K562 (cell line): ENCODE measurements around the gene KRABD2.

Experiments
- CBFB ChIP-seq: sonication (generic); formaldehyde crosslinking; IDR thresholded peaks from 2 replicates; pipeline ENCODE4 v1.4.0; 2020; ENCODE audit warnings: mild to moderate bottlenecking, missing genetic modification reagents
- CBX1 ChIP-seq: sonication (generic); IDR thresholded peaks from 2 replicates; pipeline ENCODE4 v1.6.1; 2016; ENCODE audit warnings: antibody characterized with exemption, low read depth, mild to moderate bottlenecking
- CXXC5 ChIP-seq: fragments of 250-450 bp; sonication (Bioruptor Pico); IDR thresholded peaks from 2 replicates; pipeline ENCODE4 v1.8.0; 2022; ENCODE audit warnings: inconsistent platforms, mild to moderate bottlenecking, moderate library complexity
- ESRRA ChIP-seq: fragments of 450-650 bp; IDR thresholded peaks from 2 replicates; pipeline ENCODE4 v1.6.1; 2014; ENCODE audit warnings: low read depth, mild to moderate bottlenecking, moderate library complexity, borderline replicate concordance
- HES1 ChIP-seq: fragments of 450-650 bp; IDR thresholded peaks from 2 replicates; pipeline ENCODE4 v1.6.1; 2016; ENCODE audit warnings: low read depth, mild to moderate bottlenecking, moderate library complexity
- MYC ChIP-seq, 2 experiments: fragments of 250-450 bp in 1 of 2; sonication (Bioruptor Pico) in 1 of 2; IDR thresholded peaks; 2 replicates each; pipeline versions ENCODE4 v1.5.1 to v1.6.1; 2012 to 2021; ENCODE audit warnings: low read depth in 2 of 2, borderline replicate concordance in 1 of 2, improper control_type of control experiment in 1 of 2, low read length in 1 of 2, mild to moderate bottlenecking in 1 of 2, moderate library complexity in 1 of 2
- RB1 ChIP-seq: fragments of 450-650 bp; IDR thresholded peaks from 2 replicates; pipeline ENCODE4 v1.6.1; 2017; ENCODE audit warnings: low read depth, mild to moderate bottlenecking
- REST ChIP-seq, 2 experiments: fragments of 450-650 bp; formaldehyde crosslinking in 1 of 2; IDR thresholded peaks; 2 replicates each; pipeline versions ENCODE4 v1.4.0 to v1.6.1; 2014 to 2020; ENCODE audit warnings: mild to moderate bottlenecking in 2 of 2, borderline replicate concordance in 1 of 2, low read depth in 1 of 2
- RHOXF2B ChIP-seq: fragments of 250-450 bp; sonication (Bioruptor Pico); conservative IDR thresholded peaks from 2 replicates; pipeline ENCODE4 v1.5.1; 2021
- TAF1 ChIP-seq: IDR thresholded peaks from 2 replicates; pipeline ENCODE4 v1.6.1; 2011; ENCODE audit warnings: mild to moderate bottlenecking, low read length, moderate library complexity; ENCODE audit not compliant: insufficient read depth, control insufficient read depth, severe bottlenecking; ENCODE audit errors: extremely low read depth
- TAF7 ChIP-seq: fragments of 450-650 bp; IDR thresholded peaks from 2 replicates; pipeline ENCODE4 v1.6.1; 2016; ENCODE audit warnings: missing genetic modification characterization, missing compliant biosample characterization
- ZSCAN32 ChIP-seq: fragments of 450-650 bp; formaldehyde crosslinking; IDR thresholded peaks from 2 replicates; pipeline ENCODE4 v1.4.0; 2020; ENCODE audit warnings: mild to moderate bottlenecking, moderate library complexity
- TF ChIP-seq, protein P1 (sequence below): sonication (generic); formaldehyde crosslinking; IDR thresholded peaks from 2 replicates; pipeline ENCODE4 v1.8.0; 2023; ENCODE audit warnings: mild to moderate bottlenecking, missing genetic modification reagents

Gene KRABD2

DNA sequence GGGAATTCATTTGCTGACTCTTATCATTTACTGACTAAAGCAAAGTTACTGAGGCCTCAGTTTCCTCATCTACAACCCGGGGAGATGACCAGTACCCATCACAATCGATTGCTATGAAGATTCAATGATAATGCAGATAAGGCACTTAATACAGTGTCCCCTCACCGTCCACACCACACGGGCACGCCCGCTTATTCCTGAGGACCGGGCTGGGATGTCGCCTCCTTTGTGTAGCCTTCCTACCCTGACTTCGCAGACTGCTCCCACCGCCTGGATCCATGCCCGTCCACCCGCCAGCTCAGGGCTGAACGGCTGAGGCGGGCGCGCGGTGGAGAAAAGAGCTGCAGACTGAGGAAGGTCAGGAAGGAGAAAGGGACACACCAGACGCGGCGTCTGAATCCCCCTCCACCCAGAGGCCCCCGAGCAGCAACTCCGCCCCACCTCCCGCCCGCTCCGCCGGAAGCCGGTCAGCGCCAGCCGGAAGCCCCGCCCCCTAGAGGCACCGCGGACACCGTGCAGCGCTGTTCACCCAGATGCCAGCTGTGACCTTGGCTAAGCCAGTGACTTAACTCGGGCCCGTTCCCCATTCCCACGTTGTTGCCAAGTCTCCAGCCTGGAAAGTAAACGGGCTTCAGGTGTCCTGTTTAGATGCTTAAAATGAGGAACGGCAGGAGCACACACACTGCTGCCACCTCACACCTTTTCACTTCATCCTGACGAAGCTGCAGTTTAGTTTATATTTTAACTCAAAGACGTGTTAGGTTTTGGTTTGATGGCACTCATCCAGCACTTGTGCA lies at the start of gene KRABD2 (continued):
- peak; percentile 60 for TF ChIP-seq REST (IDR thresholded peaks at IDR 0.05; ENCODE audit: borderline replicate concordance)
- peak; percentile 43; the same call in 1 of the 2 replicates for TF ChIP-seq REST (CRISPR knock-in tag; IDR thresholded peaks at IDR 0.05; ENCODE audit: low read depth)
- peak; percentile 32; the same call in 1 of the 2 replicates for TF ChIP-seq MYC (IDR thresholded peaks at IDR 0.05; ENCODE audit: low read depth, low read length)
- no peak for TF ChIP-seq MYC (CRISPR knock-in tag; IDR thresholded peaks at IDR 0.05; ENCODE audit: borderline replicate concordance, low read depth)
- TF ChIP-seq RHOXF2B = 0 out of 2 replicates have a peak, but pooled peaks have one; percentile 66
- peak; percentile 72; the same call in 1 of the 2 replicates for TF ChIP-seq CBX1
- TF ChIP-seq, protein P1, sequence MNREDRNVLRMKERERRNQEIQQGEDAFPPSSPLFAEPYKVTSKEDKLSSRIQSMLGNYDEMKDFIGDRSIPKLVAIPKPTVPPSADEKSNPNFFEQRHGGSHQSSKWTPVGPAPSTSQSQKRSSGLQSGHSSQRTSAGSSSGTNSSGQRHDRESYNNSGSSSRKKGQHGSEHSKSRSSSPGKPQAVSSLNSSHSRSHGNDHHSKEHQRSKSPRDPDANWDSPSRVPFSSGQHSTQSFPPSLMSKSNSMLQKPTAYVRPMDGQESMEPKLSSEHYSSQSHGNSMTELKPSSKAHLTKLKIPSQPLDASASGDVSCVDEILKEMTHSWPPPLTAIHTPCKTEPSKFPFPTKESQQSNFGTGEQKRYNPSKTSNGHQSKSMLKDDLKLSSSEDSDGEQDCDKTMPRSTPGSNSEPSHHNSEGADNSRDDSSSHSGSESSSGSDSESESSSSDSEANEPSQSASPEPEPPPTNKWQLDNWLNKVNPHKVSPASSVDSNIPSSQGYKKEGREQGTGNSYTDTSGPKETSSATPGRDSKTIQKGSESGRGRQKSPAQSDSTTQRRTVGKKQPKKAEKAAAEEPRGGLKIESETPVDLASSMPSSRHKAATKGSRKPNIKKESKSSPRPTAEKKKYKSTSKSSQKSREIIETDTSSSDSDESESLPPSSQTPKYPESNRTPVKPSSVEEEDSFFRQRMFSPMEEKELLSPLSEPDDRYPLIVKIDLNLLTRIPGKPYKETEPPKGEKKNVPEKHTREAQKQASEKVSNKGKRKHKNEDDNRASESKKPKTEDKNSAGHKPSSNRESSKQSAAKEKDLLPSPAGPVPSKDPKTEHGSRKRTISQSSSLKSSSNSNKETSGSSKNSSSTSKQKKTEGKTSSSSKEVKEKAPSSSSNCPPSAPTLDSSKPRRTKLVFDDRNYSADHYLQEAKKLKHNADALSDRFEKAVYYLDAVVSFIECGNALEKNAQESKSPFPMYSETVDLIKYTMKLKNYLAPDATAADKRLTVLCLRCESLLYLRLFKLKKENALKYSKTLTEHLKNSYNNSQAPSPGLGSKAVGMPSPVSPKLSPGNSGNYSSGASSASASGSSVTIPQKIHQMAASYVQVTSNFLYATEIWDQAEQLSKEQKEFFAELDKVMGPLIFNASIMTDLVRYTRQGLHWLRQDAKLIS (CRISPR knock-in tag) = no peak
- no peak for TF ChIP-seq TAF1
- no peak for TF ChIP-seq ZSCAN32 (CRISPR knock-in tag)
- no peak for TF ChIP-seq HES1
- peak; percentile 75; the same call in 1 of the 2 replicates for TF ChIP-seq ESRRA
- peak; percentile 40; the same call in 1 of the 2 replicates for TF ChIP-seq CXXC5 (CRISPR knock-in tag)
- no peak for TF ChIP-seq RB1
- no peak for TF ChIP-seq CBFB
- no peak for TF ChIP-seq TAF7
